Hepatocyte (in vitro differentiated cells): ENCODE data around the gene FRMPD1. TPM values are rescaled to one million over a fixed set of nuclear protein-coding genes. Genes with fewer than 3 reads are reported as not detected.

ENCODE experiments used
- DNase-seq: peaks from one replicate; pipeline ENCODE4 v3.0.0-alpha.2; 2016; ENCODE audit warnings: low spot score
- H2AFZ ChIP-seq: fragments of 200-600 bp; sonication (generic); 2 replicates; pipeline ENCODE4 v1.6.0; 2016; ENCODE audit warnings: antibody characterized with exemption, mild to moderate bottlenecking
- H3K27ac ChIP-seq: fragments of 200-600 bp; sonication (generic); 2 replicates; pipeline ENCODE4 v1.5.1; 2016; ENCODE audit warnings: mild to moderate bottlenecking
- H3K27me3 ChIP-seq: fragments of 200-600 bp; sonication (generic); 2 replicates; pipeline ENCODE4 v1.6.1; 2016
- H3K36me3 ChIP-seq: fragments of 200-600 bp; sonication (generic); replicated peaks from 2 replicates; pipeline ENCODE4 v1.5.1; 2016; ENCODE audit warnings: low read depth; ENCODE audit not compliant: insufficient read depth
- H3K4me1 ChIP-seq: fragments of 200-600 bp; sonication (generic); 2 replicates; pipeline ENCODE4 v1.5.1; 2016; ENCODE audit warnings: mild to moderate bottlenecking, moderate library complexity; ENCODE audit not compliant: insufficient read depth
- H3K4me2 ChIP-seq: fragments of 200-600 bp; sonication (generic); 2 replicates; pipeline ENCODE4 v1.6.0; 2016
- H3K4me3 ChIP-seq: fragments of 200-600 bp; sonication (generic); 2 replicates; pipeline ENCODE4 v1.5.1; 2016; ENCODE audit warnings: mild to moderate bottlenecking
- H3K79me2 ChIP-seq: fragments of 200-600 bp; sonication (generic); 2 replicates; pipeline ENCODE4 v1.6.0; 2017; ENCODE audit warnings: mild to moderate bottlenecking
- H3K9me2 ChIP-seq: fragments of 200-600 bp; sonication (generic); replicated peaks from 2 replicates; pipeline ENCODE4 v1.6.0; 2017; ENCODE audit warnings: mild to moderate bottlenecking; ENCODE audit not compliant: insufficient read depth
- H3K9me3 ChIP-seq: fragments of 200-600 bp; sonication (generic); 2 replicates; pipeline ENCODE4 v1.5.1; 2016; ENCODE audit warnings: low read depth, mild to moderate bottlenecking
- H4K20me1 ChIP-seq: fragments of 200-600 bp; sonication (generic); 2 replicates; pipeline ENCODE4 v1.6.0; 2016; ENCODE audit warnings: mild to moderate bottlenecking; ENCODE audit not compliant: insufficient read depth, poor library complexity, severe bottlenecking
- EZH2 ChIP-seq: fragments of 200-600 bp; sonication (generic); IDR thresholded peaks from 2 replicates; pipeline ENCODE4 v1.6.1; 2016; ENCODE audit warnings: antibody characterized with exemption, mild to moderate bottlenecking, borderline replicate concordance
- EZH2phosphoT487 ChIP-seq: fragments of 200-600 bp; sonication (generic); IDR thresholded peaks from one replicate; pipeline ENCODE4 v1.6.1; 2018; ENCODE audit warnings: antibody characterized with exemption, mild to moderate bottlenecking, low read depth, moderate library complexity; ENCODE audit not compliant: unreplicated experiment, severe bottlenecking
- WGBS: methylation state at CpG from one replicate; pipeline ENCODE4 v1.1.6; 2016; ENCODE audit warnings: low lambda C conversion rate; ENCODE audit errors: missing lambda C conversion rate; 5-methylcytosine and 5-hydroxymethylcytosine counted together
- polyA plus RNA-seq: library from polyadenylated mRNA; unstranded; fragments of >200 nt; fragmentation: Nextera tagmentation; extraction: Ambion mirVana; gene quantifications from 2 replicates; pipeline ENCODE4 v1.2.1, GENCODE V29; 2016
- total RNA-seq: library from RNA; depleted of rRNA; stranded (reverse); fragments of >200 nt; gene quantifications from 2 replicates; pipeline ENCODE4 v1.2.3, GENCODE V29; 2014
- TF ChIP-seq, protein P1 (sequence below): fragments of 200-600 bp; sonication (generic); IDR thresholded peaks from 2 replicates; pipeline ENCODE4 v1.5.1; 2016; ENCODE audit warnings: antibody characterized with exemption, mild to moderate bottlenecking; ENCODE audit not compliant: poor library complexity

Gene FRMPD1
- total and polyA plus RNA-seq, 2 experiments from 2014 or later: 0.10 to 0.36 TPM

DNA sequence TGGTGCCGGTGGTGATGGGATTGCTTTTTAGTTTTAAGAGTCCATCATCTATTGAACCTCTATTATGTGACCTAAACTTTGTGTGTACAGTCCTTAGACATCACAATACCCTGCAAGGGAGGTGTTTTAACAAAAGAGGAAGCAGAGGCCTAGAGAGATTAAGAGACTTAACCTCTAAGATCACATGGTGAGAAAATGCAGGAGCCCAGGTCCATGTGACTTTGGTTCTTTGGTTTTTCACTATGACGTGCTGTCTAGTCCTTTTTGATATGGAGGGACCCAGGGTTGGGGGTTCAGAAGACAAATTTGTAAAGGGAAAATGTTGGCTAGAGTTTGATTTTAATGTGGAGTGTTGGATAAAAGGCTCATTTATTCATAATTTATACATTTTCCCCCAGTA lies 68.8 kb downstream of the FRMPD1 start:
- no peak for DNase-seq
- Histone ChIP-seq H3K4me2 (no peak overlapping the region), H3K4me3 (no peak overlapping the region), H3K9me3 (no peaks in the 10 kb centered on the region), H3K36me3 (no peaks in the 10 kb centered on the region), H3K4me1 (no peaks in the 10 kb centered on the region), H3K9me2 (no peaks in the 10 kb centered on the region), H3K27ac (no peak overlapping the region), H3K27me3 (no peaks in the 10 kb centered on the region), H2AFZ (no peak overlapping the region), H4K20me1 (no peaks in the 10 kb centered on the region), H3K79me2 (no peaks in the 10 kb centered on the region)
- 70% methylated on average over 2 of the region's 2 CpGs for WGBS
- TF ChIP-seq EZH2phosphoT487: no peak
- TF ChIP-seq EZH2: no peak
- TF ChIP-seq, protein P1, sequence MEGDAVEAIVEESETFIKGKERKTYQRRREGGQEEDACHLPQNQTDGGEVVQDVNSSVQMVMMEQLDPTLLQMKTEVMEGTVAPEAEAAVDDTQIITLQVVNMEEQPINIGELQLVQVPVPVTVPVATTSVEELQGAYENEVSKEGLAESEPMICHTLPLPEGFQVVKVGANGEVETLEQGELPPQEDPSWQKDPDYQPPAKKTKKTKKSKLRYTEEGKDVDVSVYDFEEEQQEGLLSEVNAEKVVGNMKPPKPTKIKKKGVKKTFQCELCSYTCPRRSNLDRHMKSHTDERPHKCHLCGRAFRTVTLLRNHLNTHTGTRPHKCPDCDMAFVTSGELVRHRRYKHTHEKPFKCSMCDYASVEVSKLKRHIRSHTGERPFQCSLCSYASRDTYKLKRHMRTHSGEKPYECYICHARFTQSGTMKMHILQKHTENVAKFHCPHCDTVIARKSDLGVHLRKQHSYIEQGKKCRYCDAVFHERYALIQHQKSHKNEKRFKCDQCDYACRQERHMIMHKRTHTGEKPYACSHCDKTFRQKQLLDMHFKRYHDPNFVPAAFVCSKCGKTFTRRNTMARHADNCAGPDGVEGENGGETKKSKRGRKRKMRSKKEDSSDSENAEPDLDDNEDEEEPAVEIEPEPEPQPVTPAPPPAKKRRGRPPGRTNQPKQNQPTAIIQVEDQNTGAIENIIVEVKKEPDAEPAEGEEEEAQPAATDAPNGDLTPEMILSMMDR: no peak

DNA sequence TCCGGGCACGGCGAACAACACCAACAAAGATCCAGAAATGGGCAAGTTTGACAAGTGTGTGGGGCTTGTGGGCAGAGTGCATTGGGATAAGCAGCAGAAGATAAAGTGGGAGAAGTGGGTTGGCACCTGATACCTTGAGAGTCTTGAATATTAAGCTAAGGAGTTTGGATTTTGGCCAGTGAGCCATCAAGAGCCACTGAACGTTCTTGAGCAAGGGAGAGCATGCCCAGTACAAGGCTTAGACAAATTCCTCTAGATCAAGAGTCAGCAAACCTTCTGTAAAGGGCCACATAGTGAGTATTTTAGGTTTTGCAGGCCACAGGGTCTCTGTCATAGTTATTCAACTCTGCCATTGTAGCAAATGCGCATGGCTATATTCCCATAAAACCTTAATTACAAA lies 76.3 kb downstream of the FRMPD1 start:
- WGBS: 89% methylated on average over 5 of the region's 5 CpGs
- no peaks in the 10 kb centered on the region for H3K36me3 ChIP-seq

DNA sequence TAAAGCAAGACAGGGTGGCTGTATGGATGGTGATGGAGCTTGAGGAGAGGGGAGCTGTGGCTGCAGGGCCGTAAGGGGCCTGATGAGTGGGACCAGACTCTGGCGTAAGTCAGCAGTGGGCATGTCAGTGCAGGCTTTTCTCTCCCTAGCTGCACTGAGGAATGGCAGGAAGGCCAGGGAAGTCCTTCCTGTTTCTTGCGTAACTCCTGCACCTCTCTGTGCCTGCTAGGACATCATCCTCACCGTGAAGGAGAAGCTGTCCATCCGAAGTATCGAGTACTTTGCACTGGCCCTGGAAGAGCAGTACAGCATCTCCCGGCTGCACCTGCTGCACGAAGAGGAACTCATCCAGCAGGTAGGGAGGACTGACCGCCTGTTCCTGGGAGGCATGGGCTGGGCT lies 78.7 kb downstream of the FRMPD1 start:
- no peaks in the 10 kb centered on the region for H3K79me2 ChIP-seq
- H3K4me3 ChIP-seq: no peak overlapping the region
- no peak for DNase-seq
- TF ChIP-seq EZH2phosphoT487: no peak
- no peak for TF ChIP-seq EZH2
- TF ChIP-seq, protein P1: no peak
- H3K36me3 ChIP-seq: no peaks in the 10 kb centered on the region
- H3K27ac ChIP-seq: no peak overlapping the region
- no peaks in the 10 kb centered on the region for H3K9me3 ChIP-seq
- no peaks in the 10 kb centered on the region for H3K9me2 ChIP-seq
- H3K4me1 ChIP-seq: no peaks in the 10 kb centered on the region
- no peak overlapping the region for H2AFZ ChIP-seq
- no peak overlapping the region for H3K4me2 ChIP-seq
- 88% methylated on average over 9 of the region's 9 CpGs for WGBS
- H3K27me3 ChIP-seq: no peaks in the 10 kb centered on the region
- no peaks in the 10 kb centered on the region for H4K20me1 ChIP-seq

More for the DNA sequence above, 76.3 kb downstream of the FRMPD1 start:
- no peak for DNase-seq
- H3K9me2 ChIP-seq: no peaks in the 10 kb centered on the region
- no peaks in the 10 kb centered on the region for H3K4me1 ChIP-seq
- H3K79me2 ChIP-seq: no peaks in the 10 kb centered on the region
- no peak overlapping the region for H3K4me2 ChIP-seq
- H3K27ac ChIP-seq: no peak overlapping the region
- no peak overlapping the region for H2AFZ ChIP-seq
- H3K27me3 ChIP-seq: no peaks in the 10 kb centered on the region
- TF ChIP-seq EZH2 (no peak), EZH2phosphoT487 (no peak)
- TF ChIP-seq, protein P1: no peak
- H3K9me3 ChIP-seq: no peaks in the 10 kb centered on the region
- H4K20me1 ChIP-seq: no peaks in the 10 kb centered on the region
- no peak overlapping the region for H3K4me3 ChIP-seq

DNA sequence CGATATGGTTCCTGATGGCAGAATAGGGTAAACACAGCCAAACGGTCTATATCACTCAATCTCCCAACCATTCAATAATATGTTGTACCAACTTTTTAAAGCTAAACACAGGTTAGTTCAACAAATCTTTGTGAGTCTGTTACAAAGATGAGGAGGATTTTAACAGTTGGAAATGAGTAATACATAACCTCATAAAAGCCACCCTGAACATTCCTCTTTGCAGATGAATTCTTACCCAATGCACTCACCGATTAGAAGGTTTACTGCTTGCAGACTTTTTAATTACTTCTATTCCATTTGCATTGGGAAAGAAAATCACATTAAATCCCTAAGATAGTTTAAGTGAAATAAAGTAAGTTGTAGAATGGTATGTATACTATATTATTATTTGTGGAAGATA lies 79.5 kb downstream of the FRMPD1 start:
- Histone ChIP-seq H3K9me2 (no peaks in the 10 kb centered on the region), H3K36me3 (no peaks in the 10 kb centered on the region), H3K27me3 (no peaks in the 10 kb centered on the region), H3K4me1 (no peaks in the 10 kb centered on the region), H4K20me1 (no peaks in the 10 kb centered on the region), H3K4me2 (no peak overlapping the region), H3K9me3 (no peaks in the 10 kb centered on the region), H3K27ac (no peak overlapping the region), H2AFZ (no peak overlapping the region), H3K4me3 (no peak overlapping the region), H3K79me2 (no peaks in the 10 kb centered on the region)
- WGBS: 73% methylated on average over 3 of the region's 3 CpGs
- no peak for DNase-seq
- TF ChIP-seq EZH2 (no peak), EZH2phosphoT487 (no peak)
- TF ChIP-seq, protein P1: no peak
